Liver (tissue), 3 donors: ENCODE data around the gene SNCB.

ENCODE experiments used
- CTCF ChIP-seq: fragments of 150-350 bp; IDR thresholded peaks from 2 replicates; pipeline ENCODE4 v1.5.1; 2017; ENCODE audit warnings: improper control_type of control experiment, low read depth, low read length; ENCODE audit not compliant: missing input control
- EGR1 ChIP-seq, 2 donors: IDR thresholded peaks; 2 replicates each; pipeline ENCODE4 v1.6.1; 2016 to 2018; ENCODE audit warnings: antibody characterized with exemption in 2 of 2, low read depth in 2 of 2
- HNF4G ChIP-seq: IDR thresholded peaks from 2 replicates; pipeline ENCODE4 v1.6.1; 2016; ENCODE audit warnings: antibody characterized with exemption
- JUND ChIP-seq, 2 donors: IDR thresholded peaks; 2 replicates each; pipeline ENCODE4 v1.6.1; 2016; ENCODE audit warnings: antibody characterized with exemption in 2 of 2
- MAX ChIP-seq: IDR thresholded peaks from 2 replicates; pipeline ENCODE4 v1.6.1; 2016; ENCODE audit warnings: antibody characterized with exemption
- NR2F2 ChIP-seq: IDR thresholded peaks from 2 replicates; pipeline ENCODE4 v1.6.1; 2016; ENCODE audit warnings: antibody characterized with exemption
- RAD21 ChIP-seq, 2 donors: IDR thresholded peaks; 2 replicates each; pipeline ENCODE4 v1.6.1; 2016; ENCODE audit warnings: antibody characterized with exemption in 2 of 2, mild to moderate bottlenecking in 2 of 2
- REST ChIP-seq: IDR thresholded peaks from 2 replicates; pipeline ENCODE4 v1.6.1; 2016; ENCODE audit warnings: antibody characterized with exemption, mild to moderate bottlenecking
- RXRA ChIP-seq, 2 donors: IDR thresholded peaks; 2 replicates each; pipeline ENCODE4 v1.6.1; 2017 to 2018; ENCODE audit warnings: antibody characterized with exemption in 2 of 2, mild to moderate bottlenecking in 1 of 2
- SP1 ChIP-seq: IDR thresholded peaks from 2 replicates; pipeline ENCODE4 v1.6.1; 2018; ENCODE audit warnings: antibody characterized with exemption, mild to moderate bottlenecking
- TAF1 ChIP-seq: conservative IDR thresholded peaks from 2 replicates; pipeline ENCODE4 v1.6.1; 2016; ENCODE audit warnings: antibody characterized with exemption, mild to moderate bottlenecking
- YY1 ChIP-seq: IDR thresholded peaks from 2 replicates; pipeline ENCODE4 v1.6.1; 2016; ENCODE audit warnings: antibody characterized with exemption, mild to moderate bottlenecking
- ZBTB33 ChIP-seq: IDR thresholded peaks from 2 replicates; pipeline ENCODE4 v1.6.1; 2016; ENCODE audit warnings: antibody characterized with exemption
- TF ChIP-seq, protein P1 (sequence below): IDR thresholded peaks from 2 replicates; pipeline ENCODE4 v1.6.1; 2016; ENCODE audit warnings: antibody characterized with exemption
- donor health status: healthy.
- donor health status: healthy.

GRCh38 chr5:176618783-176619182 lies 11.6 kb downstream of the SNCB start:
- no peak for TF ChIP-seq CTCF
- no peak for TF ChIP-seq ZBTB33
- no peak for TF ChIP-seq EGR1 (IDR thresholded peaks at IDR 0.05; ENCODE audit: low read depth in 2 of 2)
- TF ChIP-seq MAX, result no peak
- TF ChIP-seq SP1, result no peak
- TF ChIP-seq YY1, result no peak
- no peak for TF ChIP-seq RXRA (IDR thresholded peaks at IDR 0.05)
- no peak for TF ChIP-seq RAD21 (IDR thresholded peaks at IDR 0.05)
- TF ChIP-seq REST, result no peak
- no peak for TF ChIP-seq JUND (IDR thresholded peaks at IDR 0.05)
- TF ChIP-seq, protein P1, sequence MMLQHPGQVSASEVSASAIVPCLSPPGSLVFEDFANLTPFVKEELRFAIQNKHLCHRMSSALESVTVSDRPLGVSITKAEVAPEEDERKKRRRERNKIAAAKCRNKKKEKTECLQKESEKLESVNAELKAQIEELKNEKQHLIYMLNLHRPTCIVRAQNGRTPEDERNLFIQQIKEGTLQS, result no peak
- no peak for TF ChIP-seq HNF4G
- TF ChIP-seq TAF1, result no peak
- TF ChIP-seq NR2F2, result no peak
